ENCODE results near the gene ACAN. TPM values are rescaled to one million over a fixed set of nuclear protein-coding genes. Genes with fewer than 3 reads are reported as not detected.

ACAN gene
- total and polyA plus RNA-seq, 2 of the 8 experiments (the other 6 are each of a cell fraction or from before 2014, with no cell fraction given) = 0.71 to 0.73 TPM

DNA sequence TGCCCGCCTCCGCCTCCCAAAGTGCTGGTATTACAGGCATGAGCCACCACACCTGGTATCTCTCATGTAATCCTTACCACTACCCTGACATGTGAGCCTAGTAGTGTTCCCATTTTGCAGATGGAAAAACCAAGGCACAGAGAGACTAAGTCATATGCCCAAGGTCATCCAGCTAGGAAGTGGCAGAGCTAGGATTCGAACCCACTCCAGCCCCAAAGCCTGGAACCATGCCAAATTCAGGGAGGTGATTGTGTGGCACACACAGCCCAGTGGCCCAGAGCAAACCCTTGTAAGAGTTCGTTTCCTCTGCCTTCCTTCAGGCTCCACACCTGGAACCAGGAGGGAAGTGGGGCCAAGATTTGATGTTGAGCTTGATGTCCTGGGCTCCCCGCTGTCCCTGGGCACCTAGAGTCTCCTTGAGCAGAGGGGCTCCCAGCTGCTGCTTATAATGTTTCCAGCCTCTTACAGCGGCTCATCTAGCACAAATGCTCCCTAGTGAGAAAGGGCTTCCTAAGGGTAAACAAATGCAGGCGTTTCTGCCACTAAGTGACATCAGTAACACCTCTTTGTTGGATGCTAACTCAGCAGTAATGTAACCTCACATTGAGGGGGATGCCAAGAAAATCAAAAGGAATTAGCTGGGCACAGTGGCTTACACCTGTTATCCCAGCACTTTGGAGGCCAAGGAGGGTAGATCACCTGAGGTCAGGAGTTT, 88.5 kb downstream of the ACAN start (continued):
- TF ChIP-seq, protein P1, sequence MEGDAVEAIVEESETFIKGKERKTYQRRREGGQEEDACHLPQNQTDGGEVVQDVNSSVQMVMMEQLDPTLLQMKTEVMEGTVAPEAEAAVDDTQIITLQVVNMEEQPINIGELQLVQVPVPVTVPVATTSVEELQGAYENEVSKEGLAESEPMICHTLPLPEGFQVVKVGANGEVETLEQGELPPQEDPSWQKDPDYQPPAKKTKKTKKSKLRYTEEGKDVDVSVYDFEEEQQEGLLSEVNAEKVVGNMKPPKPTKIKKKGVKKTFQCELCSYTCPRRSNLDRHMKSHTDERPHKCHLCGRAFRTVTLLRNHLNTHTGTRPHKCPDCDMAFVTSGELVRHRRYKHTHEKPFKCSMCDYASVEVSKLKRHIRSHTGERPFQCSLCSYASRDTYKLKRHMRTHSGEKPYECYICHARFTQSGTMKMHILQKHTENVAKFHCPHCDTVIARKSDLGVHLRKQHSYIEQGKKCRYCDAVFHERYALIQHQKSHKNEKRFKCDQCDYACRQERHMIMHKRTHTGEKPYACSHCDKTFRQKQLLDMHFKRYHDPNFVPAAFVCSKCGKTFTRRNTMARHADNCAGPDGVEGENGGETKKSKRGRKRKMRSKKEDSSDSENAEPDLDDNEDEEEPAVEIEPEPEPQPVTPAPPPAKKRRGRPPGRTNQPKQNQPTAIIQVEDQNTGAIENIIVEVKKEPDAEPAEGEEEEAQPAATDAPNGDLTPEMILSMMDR (IDR thresholded peaks at IDR 0.05; ENCODE audit: control extremely low read depth in 1 of 3, insufficient read depth in 1 of 3, low read depth in 1 of 3, low read length in 3 of 3) = no peak
- no peak for TF ChIP-seq SUZ12 (IDR thresholded peaks at IDR 0.05; ENCODE audit: low read length)
